ENCODE measurements around the gene COMMD2.

COMMD2 gene

DNA sequence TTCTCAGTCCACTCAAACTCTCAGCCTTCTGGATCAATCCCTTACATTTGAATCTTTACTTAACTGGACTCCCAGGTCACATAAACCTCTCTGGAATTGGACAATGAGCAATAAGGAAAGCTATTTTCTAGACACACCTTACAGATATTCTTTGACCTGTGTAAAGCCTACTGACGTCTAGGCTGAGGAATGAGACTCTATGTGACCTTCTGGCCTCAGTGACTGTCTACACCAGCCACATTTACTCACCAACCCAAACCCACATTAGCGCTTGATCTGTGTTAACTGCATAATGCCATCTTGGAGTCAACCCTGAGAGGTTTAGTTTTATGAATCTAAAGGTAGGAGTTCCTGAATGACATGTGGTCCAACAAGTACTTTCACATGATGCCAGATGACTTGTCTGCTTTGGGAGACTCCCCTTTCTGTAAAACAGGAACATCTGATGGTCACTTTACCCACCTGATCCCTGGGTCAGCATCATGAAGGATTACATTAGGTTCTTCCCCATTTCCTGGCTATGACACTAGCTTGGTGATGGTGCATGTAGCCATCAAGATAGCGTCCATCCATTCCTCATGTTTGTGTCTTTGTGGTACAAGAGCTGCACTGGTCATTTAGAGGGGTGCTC lies 11.4 kb upstream of the COMMD2 start:
- Histone ChIP-seq H3K36me3 (ENCODE audit: control insufficient read depth, insufficient read depth, low read length) (no peaks in the 10 kb centered on the region), H3K27ac (ENCODE audit: low read depth, low read length, severe bottlenecking) (no peak overlapping the region), H3K4me1 (ENCODE audit: control insufficient read depth, insufficient read depth, low read length, poor library complexity, severe bottlenecking) (no peaks in the 10 kb centered on the region), H3K4me3 (ENCODE audit: extremely low read depth, insufficient read depth, low read length, poor library complexity, severe bottlenecking) (no peak overlapping the region), H3K9me3 (ENCODE audit: control insufficient read depth, low read length) (no peaks in the 10 kb centered on the region)
- WGBS, 2 experiments (ENCODE audit: insufficient coverage in 2 of 2), result 83 to 100% methylated on average over 1 to 2 of the region's 3 CpGs

DNA sequence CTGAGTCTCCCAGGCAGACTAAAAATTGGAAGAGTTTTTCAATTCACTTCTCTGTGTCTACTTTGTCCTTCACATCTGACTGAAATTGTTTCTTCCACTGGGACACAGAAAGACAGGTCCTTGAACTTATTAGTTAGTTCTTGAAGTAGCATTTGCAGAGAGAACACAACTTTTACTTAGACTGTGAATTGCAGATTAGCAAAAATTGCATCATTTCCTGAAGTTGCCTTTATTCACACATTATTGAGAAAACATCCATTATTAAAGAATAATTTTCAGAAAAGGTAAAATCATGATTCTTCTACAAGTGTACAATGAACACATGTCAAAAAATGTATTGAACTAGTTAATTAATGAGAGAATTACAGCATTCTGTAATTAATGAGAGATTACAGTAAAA lies 1.4 kb upstream of the COMMD2 start:
- Histone ChIP-seq H3K4me1 (ENCODE audit: control insufficient read depth, insufficient read depth, low read length, poor library complexity, severe bottlenecking) (peaks cover 10% of the 10 kb centered on the region), H3K4me3 (ENCODE audit: extremely low read depth, insufficient read depth, low read length, poor library complexity, severe bottlenecking) (no peak overlapping the region), H3K36me3 (ENCODE audit: control insufficient read depth, insufficient read depth, low read length) (peaks cover 19% of the 10 kb centered on the region), H3K9me3 (ENCODE audit: control insufficient read depth, low read length) (no peaks in the 10 kb centered on the region), H3K27ac (ENCODE audit: low read depth, low read length, severe bottlenecking) (no peak overlapping the region)

DNA sequence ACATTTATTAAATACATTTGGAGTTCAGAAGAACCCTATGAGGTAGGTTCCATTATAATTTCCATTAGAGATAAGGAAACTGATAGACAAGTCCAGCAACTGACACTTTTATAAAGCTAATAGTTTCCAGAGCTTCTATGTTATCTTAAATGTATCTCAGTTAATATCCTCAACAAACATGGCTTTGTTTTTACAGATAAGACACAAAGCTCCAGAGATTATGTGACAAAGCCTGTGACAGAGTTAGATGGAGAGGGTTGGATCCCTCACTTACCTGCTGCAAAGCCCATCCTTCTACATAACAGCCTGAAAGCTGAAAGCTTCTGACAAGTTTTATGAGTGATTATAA lies 473 bp upstream of the COMMD2 start:
- peaks cover 28% of the 10 kb centered on the region for H3K36me3 ChIP-seq (ENCODE audit: control insufficient read depth, insufficient read depth, low read length)
- peaks cover 10% of the 10 kb centered on the region for H3K4me1 ChIP-seq (ENCODE audit: control insufficient read depth, insufficient read depth, low read length, poor library complexity, severe bottlenecking)
- no peak overlapping the region for H3K27ac ChIP-seq (ENCODE audit: low read depth, low read length, severe bottlenecking)
- H3K9me3 ChIP-seq (ENCODE audit: control insufficient read depth, low read length), result no peaks in the 10 kb centered on the region
- H3K4me3 ChIP-seq (ENCODE audit: extremely low read depth, insufficient read depth, low read length, poor library complexity, severe bottlenecking), result peak overlapping the region; percentile 74

DNA sequence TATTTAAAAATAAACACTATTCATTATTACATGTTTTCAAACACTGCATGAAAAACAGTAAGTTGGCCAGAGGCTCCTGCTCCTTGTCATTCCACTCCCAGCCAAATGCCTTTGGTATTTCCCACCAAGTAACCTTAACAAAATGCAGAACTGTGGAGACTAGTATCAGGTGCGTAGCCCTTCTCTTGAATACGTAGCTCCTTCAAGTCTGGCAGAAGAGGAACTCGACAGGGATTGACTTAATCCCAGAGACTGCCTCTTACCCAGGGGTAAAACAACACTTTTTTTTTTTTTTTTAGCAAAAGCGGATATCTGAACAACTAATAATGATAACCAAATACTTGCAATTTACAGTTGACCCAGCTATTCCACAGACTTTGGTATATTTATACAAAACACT lies 738 bp downstream of the COMMD2 start:
- Histone ChIP-seq H3K4me3 (ENCODE audit: extremely low read depth, insufficient read depth, low read length, poor library complexity, severe bottlenecking) (peak overlapping the region; percentile 74), H3K36me3 (ENCODE audit: control insufficient read depth, insufficient read depth, low read length) (peaks cover 40% of the 10 kb centered on the region), H3K9me3 (ENCODE audit: control insufficient read depth, low read length) (no peaks in the 10 kb centered on the region), H3K4me1 (ENCODE audit: control insufficient read depth, insufficient read depth, low read length, poor library complexity, severe bottlenecking) (peaks cover 10% of the 10 kb centered on the region), H3K27ac (ENCODE audit: low read depth, low read length, severe bottlenecking) (no peak overlapping the region)
- WGBS, 2 experiments (ENCODE audit: insufficient coverage in 2 of 2), result 18 to 41% methylated on average over 3 to 4 of the region's 4 CpGs

DNA sequence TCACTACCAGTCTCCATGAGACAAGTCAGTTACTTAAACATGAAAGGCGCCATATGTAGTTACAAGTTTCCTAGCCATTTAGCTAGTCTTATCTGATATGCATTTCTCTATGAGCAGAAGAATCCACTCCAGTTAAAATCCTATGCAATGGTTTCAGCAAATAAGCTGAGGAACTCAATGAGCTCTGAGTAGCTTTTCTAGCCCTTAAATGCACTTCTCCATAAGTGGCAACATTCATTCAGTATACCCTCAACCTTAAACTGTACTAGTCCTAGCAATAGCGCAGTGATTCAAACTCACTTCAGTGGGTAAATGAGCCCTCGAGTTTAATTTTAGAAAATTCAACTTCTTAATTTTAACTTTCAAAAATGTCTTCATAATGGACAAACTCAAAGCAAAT lies 7.7 kb downstream of the COMMD2 start:
- H3K4me1 ChIP-seq (ENCODE audit: control insufficient read depth, insufficient read depth, low read length, poor library complexity, severe bottlenecking), result no peaks in the 10 kb centered on the region
- H3K9me3 ChIP-seq (ENCODE audit: control insufficient read depth, low read length), result no peaks in the 10 kb centered on the region
- H3K4me3 ChIP-seq (ENCODE audit: extremely low read depth, insufficient read depth, low read length, poor library complexity, severe bottlenecking), result no peak overlapping the region
- H3K27ac ChIP-seq (ENCODE audit: low read depth, low read length, severe bottlenecking), result no peak overlapping the region
- WGBS, 2 experiments (ENCODE audit: insufficient coverage in 2 of 2), result 90 to 100% methylated on average over 2 to 3 of the region's 3 CpGs
- H3K36me3 ChIP-seq (ENCODE audit: control insufficient read depth, insufficient read depth, low read length), result peaks cover 66% of the 10 kb centered on the region

DNA sequence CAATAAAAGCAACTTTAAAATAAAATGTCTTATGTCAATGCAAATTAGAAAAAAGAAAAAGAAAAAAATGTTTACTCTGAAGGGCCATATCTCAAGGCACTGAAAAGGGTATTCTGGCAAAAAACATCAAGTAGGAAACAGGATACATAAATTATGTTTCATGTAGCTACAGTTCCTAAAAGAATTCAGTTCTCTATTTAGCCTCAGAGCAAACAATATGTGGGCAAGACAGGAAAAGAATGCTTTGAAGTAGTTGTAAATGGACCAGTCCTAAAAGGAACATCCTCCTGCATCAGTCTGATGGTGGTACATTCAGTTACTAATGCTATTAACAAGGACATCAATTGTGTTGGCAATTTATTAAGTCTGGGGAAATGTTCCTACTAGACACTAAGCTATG lies 8.1 kb downstream of the COMMD2 start:
- Histone ChIP-seq H3K27ac (ENCODE audit: low read depth, low read length, severe bottlenecking) (no peak overlapping the region), H3K36me3 (ENCODE audit: control insufficient read depth, insufficient read depth, low read length) (peaks cover 66% of the 10 kb centered on the region)

DNA sequence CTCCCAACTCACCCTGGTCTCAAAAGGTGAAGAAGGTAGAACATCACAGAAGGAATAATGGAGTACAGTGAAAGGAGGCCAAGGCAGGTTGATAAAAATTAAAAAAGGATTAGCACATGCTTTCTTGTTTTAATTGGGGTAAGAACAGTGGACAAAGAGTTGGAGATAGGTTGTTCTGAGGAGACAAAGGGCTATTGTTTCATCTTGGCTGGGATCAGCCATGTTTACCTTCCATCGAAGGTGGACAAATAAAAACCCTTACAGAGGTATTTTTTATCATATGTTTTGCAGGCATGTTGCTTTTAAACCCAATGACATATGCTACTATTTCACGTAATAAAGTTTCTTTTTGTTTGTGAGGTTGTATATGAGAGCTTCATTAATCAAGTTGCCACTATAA lies 12.9 kb downstream of the COMMD2 start:
- H3K36me3 ChIP-seq (ENCODE audit: control insufficient read depth, insufficient read depth, low read length), result peaks cover 29% of the 10 kb centered on the region
- no CpG with 5 or more reads among the region's 2 CpGs for WGBS, 2 experiments (ENCODE audit: insufficient coverage in 2 of 2)

More for the DNA sequence above, 8.1 kb downstream of the COMMD2 start:
- no peaks in the 10 kb centered on the region for H3K9me3 ChIP-seq (ENCODE audit: control insufficient read depth, low read length)
- no peaks in the 10 kb centered on the region for H3K4me1 ChIP-seq (ENCODE audit: control insufficient read depth, insufficient read depth, low read length, poor library complexity, severe bottlenecking)
- H3K4me3 ChIP-seq (ENCODE audit: extremely low read depth, insufficient read depth, low read length, poor library complexity, severe bottlenecking), result no peak overlapping the region

DNA sequence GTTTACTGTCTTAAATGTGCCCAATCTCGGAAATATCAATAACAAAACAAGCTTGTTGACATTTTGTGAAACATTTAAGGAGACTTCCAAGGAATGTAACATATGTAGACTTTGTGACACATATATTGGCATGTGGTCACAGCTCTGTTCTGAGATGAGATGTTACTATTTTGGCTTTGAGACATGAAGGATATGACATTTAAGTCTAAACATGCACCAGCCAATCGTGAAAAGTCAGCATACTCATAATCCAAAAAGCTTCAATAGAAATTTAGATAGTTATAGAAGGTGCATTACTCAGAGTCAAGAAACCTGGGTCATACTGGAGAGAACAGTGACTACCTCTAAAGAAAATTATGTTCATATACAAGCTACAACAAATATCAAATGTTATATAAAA lies 13.4 kb downstream of the COMMD2 start:
- no CpG with 5 or more reads among the region's 2 CpGs for WGBS, 2 experiments (ENCODE audit: insufficient coverage in 2 of 2)
- Histone ChIP-seq H3K4me3 (ENCODE audit: extremely low read depth, insufficient read depth, low read length, poor library complexity, severe bottlenecking) (no peak overlapping the region), H3K27ac (ENCODE audit: low read depth, low read length, severe bottlenecking) (no peak overlapping the region), H3K36me3 (ENCODE audit: control insufficient read depth, insufficient read depth, low read length) (peaks cover 29% of the 10 kb centered on the region), H3K4me1 (ENCODE audit: control insufficient read depth, insufficient read depth, low read length, poor library complexity, severe bottlenecking) (peaks cover 10% of the 10 kb centered on the region), H3K9me3 (ENCODE audit: control insufficient read depth, low read length) (no peaks in the 10 kb centered on the region)

More for the DNA sequence above, 12.9 kb downstream of the COMMD2 start:
- Histone ChIP-seq H3K4me3 (ENCODE audit: extremely low read depth, insufficient read depth, low read length, poor library complexity, severe bottlenecking) (no peak overlapping the region), H3K9me3 (ENCODE audit: control insufficient read depth, low read length) (no peaks in the 10 kb centered on the region), H3K27ac (ENCODE audit: low read depth, low read length, severe bottlenecking) (no peak overlapping the region), H3K4me1 (ENCODE audit: control insufficient read depth, insufficient read depth, low read length, poor library complexity, severe bottlenecking) (peaks cover 10% of the 10 kb centered on the region)

DNA sequence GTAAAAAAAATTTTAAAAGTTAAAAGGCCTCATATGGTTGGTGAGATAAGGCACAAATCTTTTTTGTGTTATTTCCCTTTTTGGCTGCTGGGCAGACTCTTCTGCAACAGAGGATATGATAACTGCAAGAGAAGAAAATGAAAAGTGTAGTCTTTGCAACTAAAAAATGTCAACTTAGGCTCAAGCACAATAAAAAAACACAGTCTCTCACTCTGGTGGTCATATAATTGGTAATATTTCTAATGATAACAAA lies 15.4 kb downstream of the COMMD2 start:
- Histone ChIP-seq H3K4me1 (ENCODE audit: control insufficient read depth, insufficient read depth, low read length, poor library complexity, severe bottlenecking) (peaks cover 15% of the 10 kb centered on the region), H3K36me3 (ENCODE audit: control insufficient read depth, insufficient read depth, low read length) (peaks cover 16% of the 10 kb centered on the region), H3K9me3 (ENCODE audit: control insufficient read depth, low read length) (no peaks in the 10 kb centered on the region), H3K27ac (ENCODE audit: low read depth, low read length, severe bottlenecking) (no peak overlapping the region), H3K4me3 (ENCODE audit: extremely low read depth, insufficient read depth, low read length, poor library complexity, severe bottlenecking) (no peak overlapping the region)

DNA sequence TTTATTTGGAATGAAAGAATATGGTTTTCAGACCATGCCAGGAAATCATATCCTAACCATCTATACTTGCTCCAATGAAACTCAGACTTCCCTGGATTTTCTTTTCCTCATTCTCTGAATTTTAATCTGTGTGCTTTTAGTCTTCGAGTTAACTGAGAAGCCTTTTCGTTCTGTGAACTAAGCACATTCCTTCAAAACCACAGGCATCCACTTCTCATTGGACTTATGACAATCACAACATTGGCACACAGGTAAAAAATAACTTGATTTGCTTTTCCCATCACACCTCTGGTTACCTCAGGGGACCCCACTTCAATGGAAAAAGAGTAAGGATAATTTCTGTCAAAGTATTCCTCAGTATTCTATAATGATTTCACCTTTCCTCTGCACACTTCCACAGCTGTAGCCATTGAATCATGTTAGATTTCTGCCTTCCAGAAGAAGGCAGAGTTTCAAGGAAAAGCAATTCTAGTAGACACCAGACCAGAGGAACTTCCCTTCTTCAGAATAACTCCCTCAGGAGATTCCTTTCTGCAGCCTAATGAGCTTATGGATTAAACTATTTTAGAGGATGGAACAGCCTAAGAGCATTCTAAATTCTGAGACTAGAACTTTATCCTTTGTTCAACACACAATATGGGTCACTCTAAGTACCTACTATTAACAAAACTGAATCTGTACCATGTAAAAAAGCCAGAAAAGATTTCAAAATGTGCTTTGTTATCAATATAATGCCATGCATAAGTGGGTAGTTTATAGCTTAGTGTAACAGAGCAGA lies 15.9 kb downstream of the COMMD2 start:
- no peaks in the 10 kb centered on the region for H3K9me3 ChIP-seq (ENCODE audit: control insufficient read depth, low read length)
- H3K27ac ChIP-seq (ENCODE audit: low read depth, low read length, severe bottlenecking), result peak overlapping the region; percentile 18
- peaks cover 15% of the 10 kb centered on the region for H3K4me1 ChIP-seq (ENCODE audit: control insufficient read depth, insufficient read depth, low read length, poor library complexity, severe bottlenecking)
- H3K36me3 ChIP-seq (ENCODE audit: control insufficient read depth, insufficient read depth, low read length), result peaks cover 14% of the 10 kb centered on the region
- no CpG with 5 or more reads among the region's 2 CpGs for WGBS, 2 experiments (ENCODE audit: insufficient coverage in 2 of 2)
- H3K4me3 ChIP-seq (ENCODE audit: extremely low read depth, insufficient read depth, low read length, poor library complexity, severe bottlenecking), result no peak overlapping the region

DNA sequence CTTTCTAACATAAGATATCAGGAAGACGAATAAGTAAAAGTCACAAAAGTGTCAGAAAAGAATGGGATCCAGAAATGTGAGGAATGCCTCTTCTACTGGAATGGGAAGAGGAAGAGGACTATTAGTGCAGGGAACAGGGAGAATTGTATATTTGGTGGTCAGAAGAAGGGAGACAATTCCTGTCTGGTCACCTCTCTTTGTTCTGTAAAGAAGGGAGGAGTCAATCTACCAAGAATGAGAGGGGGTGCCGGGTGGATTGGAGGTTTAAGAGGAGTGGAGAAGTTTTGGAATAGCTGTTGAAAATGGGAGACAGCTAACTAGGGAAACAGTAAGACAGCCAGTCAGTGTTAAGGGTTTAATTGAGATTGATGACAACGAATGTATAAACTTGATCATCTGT lies 20.1 kb downstream of the COMMD2 start:
- no peaks in the 10 kb centered on the region for H3K9me3 ChIP-seq (ENCODE audit: control insufficient read depth, low read length)
- 85 to 100% methylated on average over 2 of the region's 3 CpGs for WGBS, 2 experiments (ENCODE audit: insufficient coverage in 2 of 2)
- H3K27ac ChIP-seq (ENCODE audit: low read depth, low read length, severe bottlenecking), result no peak overlapping the region
- peaks cover 15% of the 10 kb centered on the region for H3K4me1 ChIP-seq (ENCODE audit: control insufficient read depth, insufficient read depth, low read length, poor library complexity, severe bottlenecking)
- no peak overlapping the region for H3K4me3 ChIP-seq (ENCODE audit: extremely low read depth, insufficient read depth, low read length, poor library complexity, severe bottlenecking)
- no peaks in the 10 kb centered on the region for H3K36me3 ChIP-seq (ENCODE audit: control insufficient read depth, insufficient read depth, low read length)

All from mesodermal cell (in vitro differentiated cells).